ENCODE results near the gene LSM14A.
A peak's percentile ranks its signal among the peaks of the same experiment; 100 is the strongest.
"Not testable (repeated sequence)": the region's sequence is repeated elsewhere in the genome, so short reads cannot be mapped to it uniquely, and the experiment has no call there.

LSM14A gene

GRCh38 chr19:34159541-34159940, 12.8 kb upstream of the LSM14A start:
- not testable (repeated sequence) for DNase-seq

GRCh38 chr19:34161902-34162301, 10.4 kb upstream of the LSM14A start:
- DNase-seq: not testable (repeated sequence)

GRCh38 chr19:34165295-34165738, 7.0 kb upstream of the LSM14A start:
- DNase-seq: no peak

GRCh38 chr19:34169475-34170199, 2.7 kb upstream of the LSM14A start:
- DNase-seq: not testable (repeated sequence)

- DNase-seq: no peak
These were observed 796 bp upstream of the LSM14A start for GRCh38 chr19:34171539-34171876.

GRCh38 chr19:34172661-34173192, 423 bp downstream of the LSM14A start:
- DNase-seq: no peak

GRCh38 chr19:34173193-34173956, 1.1 kb downstream of the LSM14A start:
- DNase-seq: peak; percentile 21 to 72

- DNase-seq: not testable (repeated sequence)
These were observed 2.9 kb downstream of the LSM14A start for GRCh38 chr19:34175173-34175572.

GRCh38 chr19:34176581-34176980, 4.3 kb downstream of the LSM14A start:
- no peak for DNase-seq

GRCh38 chr19:34178274-34178610, 5.9 kb downstream of the LSM14A start:
- peak in 1 of 2 experiments; percentile 7 for DNase-seq

- no peak for DNase-seq
These were observed 6.8 kb downstream of the LSM14A start for GRCh38 chr19:34179066-34179465.

- no peak for DNase-seq
These were observed 8.0 kb downstream of the LSM14A start for GRCh38 chr19:34180273-34180672.

- no peak for DNase-seq
These were observed 8.4 kb downstream of the LSM14A start for GRCh38 chr19:34180709-34181108.

- no peak for DNase-seq
These were observed 9.0 kb downstream of the LSM14A start for GRCh38 chr19:34181111-34181864.

- no peak for DNase-seq
These were observed 9.8 kb downstream of the LSM14A start for GRCh38 chr19:34182125-34182524.

GRCh38 chr19:34184880-34185491, 12.7 kb downstream of the LSM14A start:
- no peak for DNase-seq

GRCh38 chr19:34186205-34186604, 13.9 kb downstream of the LSM14A start:
- no peak for DNase-seq

- DNase-seq: no peak
These were observed 14.7 kb downstream of the LSM14A start for GRCh38 chr19:34187011-34187410.

GRCh38 chr19:34188408-34188807, 16.1 kb downstream of the LSM14A start:
- DNase-seq: no peak

GRCh38 chr19:34189199-34189916, 17.1 kb downstream of the LSM14A start:
- DNase-seq: no peak

GRCh38 chr19:34189917-34190425, 17.7 kb downstream of the LSM14A start:
- DNase-seq: no peak

- DNase-seq: no peak
These were observed 19.2 kb downstream of the LSM14A start for GRCh38 chr19:34191355-34191962.
